ENCODE data around the gene CDK2. TPM values are rescaled to one million over a fixed set of nuclear protein-coding genes. Genes with fewer than 3 reads are reported as not detected.

Gene CDK2
- total and polyA plus RNA-seq, 9 of the 15 experiments (the other 6 are each of a cell fraction or from before 2014, with no cell fraction given): 17.4 to 213 (median 109) TPM

DNA sequence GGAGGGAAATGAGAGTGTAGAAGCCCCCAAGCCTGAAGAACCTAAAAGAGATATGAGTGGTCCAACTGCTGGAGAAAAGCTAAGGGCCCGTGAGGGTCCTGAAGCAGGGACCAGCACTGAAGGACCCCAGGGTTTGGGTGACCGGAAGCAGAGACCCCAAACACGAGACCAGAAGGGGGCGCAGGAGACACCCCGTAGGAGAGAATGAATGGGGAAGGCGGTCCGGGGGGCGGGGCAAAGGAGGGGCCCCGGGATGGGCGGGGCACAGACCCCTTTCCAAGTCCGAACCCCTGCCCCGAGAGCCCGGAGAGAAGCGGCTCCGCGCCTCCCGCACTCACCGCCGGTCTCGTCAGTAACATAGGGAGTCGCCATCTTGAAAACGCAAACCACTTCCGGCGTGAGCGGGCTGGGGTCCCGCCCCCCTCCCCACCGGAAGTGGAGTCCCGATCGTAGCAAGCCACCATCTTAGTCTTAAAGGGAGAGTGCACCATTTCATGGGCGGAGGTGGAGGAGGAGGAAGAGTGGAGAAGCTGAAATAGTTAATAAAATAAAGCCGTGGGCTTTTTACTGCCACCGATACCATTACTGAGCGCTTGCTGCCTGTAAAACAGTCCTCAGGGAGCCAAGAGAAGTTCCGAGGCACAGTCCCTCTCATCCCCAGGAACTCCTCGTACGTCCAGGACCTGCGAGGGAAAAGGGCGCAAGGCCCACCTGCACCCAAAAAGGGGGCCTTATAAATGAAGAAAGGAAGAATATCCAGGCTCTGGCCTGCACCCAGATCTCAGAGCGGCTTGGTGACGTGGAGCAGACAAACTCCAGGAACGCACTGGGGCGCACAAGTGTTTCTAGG is 39.7 kb upstream of the CDK2 start (continued):
- TF ChIP-seq, protein P1, sequence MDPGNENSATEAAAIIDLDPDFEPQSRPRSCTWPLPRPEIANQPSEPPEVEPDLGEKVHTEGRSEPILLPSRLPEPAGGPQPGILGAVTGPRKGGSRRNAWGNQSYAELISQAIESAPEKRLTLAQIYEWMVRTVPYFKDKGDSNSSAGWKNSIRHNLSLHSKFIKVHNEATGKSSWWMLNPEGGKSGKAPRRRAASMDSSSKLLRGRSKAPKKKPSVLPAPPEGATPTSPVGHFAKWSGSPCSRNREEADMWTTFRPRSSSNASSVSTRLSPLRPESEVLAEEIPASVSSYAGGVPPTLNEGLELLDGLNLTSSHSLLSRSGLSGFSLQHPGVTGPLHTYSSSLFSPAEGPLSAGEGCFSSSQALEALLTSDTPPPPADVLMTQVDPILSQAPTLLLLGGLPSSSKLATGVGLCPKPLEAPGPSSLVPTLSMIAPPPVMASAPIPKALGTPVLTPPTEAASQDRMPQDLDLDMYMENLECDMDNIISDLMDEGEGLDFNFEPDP (CRISPR knock-in tag; IDR thresholded peaks at IDR 0.05): no peak
- TF ChIP-seq NCOR1 (IDR thresholded peaks at IDR 0.05): peak; percentile 55; the same call in 1 of the 2 replicates
- TF ChIP-seq ZBTB7A (IDR thresholded peaks at IDR 0.05; ENCODE audit: borderline replicate concordance, control insufficient read depth, low read depth, low read length): peak; percentile 100
- TF ChIP-seq HDAC3 (IDR thresholded peaks at IDR 0.05; ENCODE audit: borderline replicate concordance, partially characterized antibody): peak; percentile 56
- TF ChIP-seq, protein P2, sequence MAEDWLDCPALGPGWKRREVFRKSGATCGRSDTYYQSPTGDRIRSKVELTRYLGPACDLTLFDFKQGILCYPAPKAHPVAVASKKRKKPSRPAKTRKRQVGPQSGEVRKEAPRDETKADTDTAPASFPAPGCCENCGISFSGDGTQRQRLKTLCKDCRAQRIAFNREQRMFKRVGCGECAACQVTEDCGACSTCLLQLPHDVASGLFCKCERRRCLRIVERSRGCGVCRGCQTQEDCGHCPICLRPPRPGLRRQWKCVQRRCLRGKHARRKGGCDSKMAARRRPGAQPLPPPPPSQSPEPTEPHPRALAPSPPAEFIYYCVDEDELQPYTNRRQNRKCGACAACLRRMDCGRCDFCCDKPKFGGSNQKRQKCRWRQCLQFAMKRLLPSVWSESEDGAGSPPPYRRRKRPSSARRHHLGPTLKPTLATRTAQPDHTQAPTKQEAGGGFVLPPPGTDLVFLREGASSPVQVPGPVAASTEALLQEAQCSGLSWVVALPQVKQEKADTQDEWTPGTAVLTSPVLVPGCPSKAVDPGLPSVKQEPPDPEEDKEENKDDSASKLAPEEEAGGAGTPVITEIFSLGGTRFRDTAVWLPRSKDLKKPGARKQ (CRISPR knock-in tag; IDR thresholded peaks at IDR 0.05): no peak
- 0 out of 2 replicates have a peak, but pooled peaks have one; percentile 13 for TF ChIP-seq ZNF561 (CRISPR knock-in tag; conservative IDR thresholded peaks at IDR 0.05)
- TF ChIP-seq, protein P3, sequence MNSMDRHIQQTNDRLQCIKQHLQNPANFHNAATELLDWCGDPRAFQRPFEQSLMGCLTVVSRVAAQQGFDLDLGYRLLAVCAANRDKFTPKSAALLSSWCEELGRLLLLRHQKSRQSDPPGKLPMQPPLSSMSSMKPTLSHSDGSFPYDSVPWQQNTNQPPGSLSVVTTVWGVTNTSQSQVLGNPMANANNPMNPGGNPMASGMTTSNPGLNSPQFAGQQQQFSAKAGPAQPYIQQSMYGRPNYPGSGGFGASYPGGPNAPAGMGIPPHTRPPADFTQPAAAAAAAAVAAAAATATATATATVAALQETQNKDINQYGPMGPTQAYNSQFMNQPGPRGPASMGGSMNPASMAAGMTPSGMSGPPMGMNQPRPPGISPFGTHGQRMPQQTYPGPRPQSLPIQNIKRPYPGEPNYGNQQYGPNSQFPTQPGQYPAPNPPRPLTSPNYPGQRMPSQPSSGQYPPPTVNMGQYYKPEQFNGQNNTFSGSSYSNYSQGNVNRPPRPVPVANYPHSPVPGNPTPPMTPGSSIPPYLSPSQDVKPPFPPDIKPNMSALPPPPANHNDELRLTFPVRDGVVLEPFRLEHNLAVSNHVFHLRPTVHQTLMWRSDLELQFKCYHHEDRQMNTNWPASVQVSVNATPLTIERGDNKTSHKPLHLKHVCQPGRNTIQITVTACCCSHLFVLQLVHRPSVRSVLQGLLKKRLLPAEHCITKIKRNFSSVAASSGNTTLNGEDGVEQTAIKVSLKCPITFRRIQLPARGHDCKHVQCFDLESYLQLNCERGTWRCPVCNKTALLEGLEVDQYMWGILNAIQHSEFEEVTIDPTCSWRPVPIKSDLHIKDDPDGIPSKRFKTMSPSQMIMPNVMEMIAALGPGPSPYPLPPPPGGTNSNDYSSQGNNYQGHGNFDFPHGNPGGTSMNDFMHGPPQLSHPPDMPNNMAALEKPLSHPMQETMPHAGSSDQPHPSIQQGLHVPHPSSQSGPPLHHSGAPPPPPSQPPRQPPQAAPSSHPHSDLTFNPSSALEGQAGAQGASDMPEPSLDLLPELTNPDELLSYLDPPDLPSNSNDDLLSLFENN (IDR thresholded peaks at IDR 0.05; ENCODE audit: low read depth in 2 of 2, low read length in 2 of 2): peak in 1 of 2 experiments; percentile 14; a peak in 1 of 4 replicates
- peak; percentile 46; the same call in 1 of the 2 replicates for TF ChIP-seq ESRRA (IDR thresholded peaks at IDR 0.05; ENCODE audit: borderline replicate concordance, low read depth)
- 0 out of 2 replicates have a peak, but pooled peaks have one; percentile 31 for TF ChIP-seq KAT8 (IDR thresholded peaks at IDR 0.05; ENCODE audit: low read depth)
- TF ChIP-seq ELF1 (tag; IDR thresholded peaks at IDR 0.05): peak; percentile 92
- TF ChIP-seq SIN3A (IDR thresholded peaks at IDR 0.05; ENCODE audit: borderline replicate concordance in 2 of 2, control insufficient read depth in 1 of 2, low read depth in 2 of 2, low read length in 2 of 2): 0 out of 4 replicates have a peak, but pooled peaks of 1 of the 2 experiments have one; percentile 53
- TF ChIP-seq, protein P4, sequence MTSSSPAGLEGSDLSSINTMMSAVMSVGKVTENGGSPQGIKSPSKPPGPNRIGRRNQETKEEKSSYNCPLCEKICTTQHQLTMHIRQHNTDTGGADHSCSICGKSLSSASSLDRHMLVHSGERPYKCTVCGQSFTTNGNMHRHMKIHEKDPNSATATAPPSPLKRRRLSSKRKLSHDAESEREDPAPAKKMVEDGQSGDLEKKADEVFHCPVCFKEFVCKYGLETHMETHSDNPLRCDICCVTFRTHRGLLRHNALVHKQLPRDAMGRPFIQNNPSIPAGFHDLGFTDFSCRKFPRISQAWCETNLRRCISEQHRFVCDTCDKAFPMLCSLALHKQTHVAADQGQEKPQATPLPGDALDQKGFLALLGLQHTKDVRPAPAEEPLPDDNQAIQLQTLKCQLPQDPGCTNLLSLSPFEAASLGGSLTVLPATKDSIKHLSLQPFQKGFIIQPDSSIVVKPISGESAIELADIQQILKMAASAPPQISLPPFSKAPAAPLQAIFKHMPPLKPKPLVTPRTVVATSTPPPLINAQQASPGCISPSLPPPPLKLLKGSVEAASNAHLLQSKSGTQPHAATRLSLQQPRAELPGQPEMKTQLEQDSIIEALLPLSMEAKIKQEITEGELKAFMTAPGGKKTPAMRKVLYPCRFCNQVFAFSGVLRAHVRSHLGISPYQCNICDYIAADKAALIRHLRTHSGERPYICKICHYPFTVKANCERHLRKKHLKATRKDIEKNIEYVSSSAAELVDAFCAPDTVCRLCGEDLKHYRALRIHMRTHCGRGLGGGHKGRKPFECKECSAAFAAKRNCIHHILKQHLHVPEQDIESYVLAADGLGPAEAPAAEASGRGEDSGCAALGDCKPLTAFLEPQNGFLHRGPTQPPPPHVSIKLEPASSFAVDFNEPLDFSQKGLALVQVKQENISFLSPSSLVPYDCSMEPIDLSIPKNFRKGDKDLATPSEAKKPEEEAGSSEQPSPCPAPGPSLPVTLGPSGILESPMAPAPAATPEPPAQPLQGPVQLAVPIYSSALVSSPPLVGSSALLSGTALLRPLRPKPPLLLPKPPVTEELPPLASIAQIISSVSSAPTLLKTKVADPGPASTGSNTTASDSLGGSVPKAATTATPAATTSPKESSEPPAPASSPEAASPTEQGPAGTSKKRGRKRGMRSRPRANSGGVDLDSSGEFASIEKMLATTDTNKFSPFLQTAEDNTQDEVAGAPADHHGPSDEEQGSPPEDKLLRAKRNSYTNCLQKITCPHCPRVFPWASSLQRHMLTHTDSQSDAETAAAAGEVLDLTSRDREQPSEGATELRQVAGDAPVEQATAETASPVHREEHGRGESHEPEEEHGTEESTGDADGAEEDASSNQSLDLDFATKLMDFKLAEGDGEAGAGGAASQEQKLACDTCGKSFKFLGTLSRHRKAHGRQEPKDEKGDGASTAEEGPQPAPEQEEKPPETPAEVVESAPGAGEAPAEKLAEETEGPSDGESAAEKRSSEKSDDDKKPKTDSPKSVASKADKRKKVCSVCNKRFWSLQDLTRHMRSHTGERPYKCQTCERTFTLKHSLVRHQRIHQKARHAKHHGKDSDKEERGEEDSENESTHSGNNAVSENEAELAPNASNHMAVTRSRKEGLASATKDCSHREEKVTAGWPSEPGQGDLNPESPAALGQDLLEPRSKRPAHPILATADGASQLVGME (CRISPR knock-in tag; IDR thresholded peaks at IDR 0.05): no peak
